ENCODE results near the gene PIM3. TPM values are rescaled to one million over a fixed set of nuclear protein-coding genes. Genes with fewer than 3 reads are reported as not detected.

Gene PIM3
- total and polyA plus RNA-seq, 4 experiments from 2014 or later, result 48.1 to 62.3 (median 54.2) TPM

GRCh38 chr22:49916831-49917230 is 43.7 kb upstream of the PIM3 start:
- ChIA-PET CTCF (ENCODE audit: partially characterized antibody) (interaction anchor here (1.0 to 1.1 kb wide), 2 partner anchors 62 to 149 kb away, joined by 3 to 4 read pairs; no protein-coding TSS in a partner anchor), POLR2A (ENCODE audit: partially characterized antibody) (interaction anchor here (0.6 to 2.1 kb wide), 8 partner anchors 9 to 149 kb away, joined by 3 to 8 read pairs (median 4); no protein-coding TSS in a partner anchor)
- intact Hi-C loops (cut with micrococcal nuclease), result no loop called here
- DNase-seq, result no peak
- Histone ChIP-seq H3K27ac (ENCODE audit: low read depth, low read length) (no peak overlapping the region), H3K4me1 (ENCODE audit: insufficient read depth, low read length) (peaks cover 25% of the 10 kb centered on the region), H3K27me3 (ENCODE audit: insufficient read depth, low read length) (no peaks in the 10 kb centered on the region), H3K36me3 (ENCODE audit: insufficient read depth, low read length) (peaks cover 26% of the 10 kb centered on the region), H3K9me3 (ENCODE audit: control insufficient read depth in 1 of 2, low read length in 2 of 2) (no peaks in the 10 kb centered on the region), H3K4me3 (ENCODE audit: low read length in 2 of 2) (peak overlapping the region in 1 of 2 donors; percentile 11)
- Mint-ChIP-seq H3K27me3 (no peaks in the 10 kb centered on the region), H3K4me1 (peaks cover 12 to 35% (median 21%) of the 10 kb centered on the region in 4 donors), H3K27ac (peak overlapping the region in 5 of 7 donors; percentile 79 to 98 (median 95)), H3K4me3 (peak overlapping the region; percentile 86 to 96 (median 94)), H3K9me3 (no peaks in the 10 kb centered on the region), H3K36me3 (peaks cover 4 to 22% of the 10 kb centered on the region in 2 donors)

- Histone ChIP-seq H3K36me3 (ENCODE audit: insufficient read depth, low read length) (peaks cover 14% of the 10 kb centered on the region), H3K27ac (ENCODE audit: low read depth, low read length) (peak within 1 kb of the TSS; percentile 88), H3K4me1 (ENCODE audit: insufficient read depth, low read length) (peaks cover 25% of the 10 kb centered on the region), H3K9me3 (ENCODE audit: control insufficient read depth in 1 of 2, low read length in 2 of 2) (no peaks in the 10 kb centered on the region), H3K4me3 (ENCODE audit: low read length in 2 of 2) (peak within 1 kb of the TSS; percentile 29 to 85), H3K27me3 (ENCODE audit: insufficient read depth, low read length) (no peaks in the 10 kb centered on the region)
- Mint-ChIP-seq H3K36me3 (peaks cover 0 to 17% of the 10 kb centered on the region in 2 donors), H3K27ac (peak within 1 kb of the TSS; percentile 79 to 98 (median 95)), H3K9me3 (no peaks in the 10 kb centered on the region), H3K4me3 (peak within 1 kb of the TSS; percentile 86 to 96 (median 94)), H3K4me1 (peaks cover 13 to 39% (median 22%) of the 10 kb centered on the region in 4 donors), H3K27me3 (no peaks in the 10 kb centered on the region)
- DNase-seq, result peak; percentile 95 to 97 (median 95)
- CTCF ChIA-PET (ENCODE audit: partially characterized antibody), result no interaction called here
- POLR2A ChIA-PET (ENCODE audit: partially characterized antibody), result interaction anchor here (0.7 to 2.1 kb wide), 12 partner anchors 9 to 150 kb away, joined by 3 to 8 read pairs (median 4); partner anchors contain the start of genes BRD1 and PIM3
- intact Hi-C loops (cut with micrococcal nuclease), result loop anchor here (1.0 to 2.0 kb wide), 3 partner anchors 18 to 91 kb away; partner anchors contain the start of genes BRD1 and ZBED4
Observed at GRCh38 chr22:49917974-49918910, 42.3 kb upstream of the PIM3 start, which contains the start of the genes ALG12 and CRELD2. ALG12 (minus strand) TSS chr22:49918438; CDS start chr22:49913765, 4,673 bp downstream. CRELD2 (plus strand) TSS chr22:49918634; CDS start chr22:49918770, 136 bp downstream.

GRCh38 chr22:49918911-49919881 is 41.4 kb upstream of the PIM3 start:
- Mint-ChIP-seq H3K27ac (peak overlapping the region; percentile 53 to 86 (median 71)), H3K4me3 (peak overlapping the region; percentile 76 to 85 (median 78)), H3K4me1 (peaks cover 14 to 43% (median 23%) of the 10 kb centered on the region in 4 donors), H3K9me3 (no peaks in the 10 kb centered on the region), H3K27me3 (no peaks in the 10 kb centered on the region), H3K36me3 (peaks cover 0 to 14% of the 10 kb centered on the region in 2 donors)
- POLR2A ChIA-PET (ENCODE audit: partially characterized antibody), result interaction anchor here (0.8 to 2.1 kb wide), 3 partner anchors 12 to 130 kb away, joined by 3 to 5 read pairs (median 4); no protein-coding TSS in a partner anchor
- peaks cover 12% of the 10 kb centered on the region for H3K36me3 ChIP-seq (ENCODE audit: insufficient read depth, low read length)
- H3K27me3 ChIP-seq (ENCODE audit: insufficient read depth, low read length), result no peaks in the 10 kb centered on the region
- peaks cover 25% of the 10 kb centered on the region for H3K4me1 ChIP-seq (ENCODE audit: insufficient read depth, low read length)
- H3K27ac ChIP-seq (ENCODE audit: low read depth, low read length), result peak overlapping the region; percentile 88
- peak overlapping the region; percentile 29 to 85 for H3K4me3 ChIP-seq (ENCODE audit: low read length in 2 of 2)
- DNase-seq, result no peak
- CTCF ChIA-PET (ENCODE audit: partially characterized antibody), result interaction anchor here (1.6 kb wide), 1 partner anchor 111 kb away, joined by 4 read pairs; no protein-coding TSS in a partner anchor
- H3K9me3 ChIP-seq (ENCODE audit: control insufficient read depth in 1 of 2, low read length in 2 of 2), result no peaks in the 10 kb centered on the region
- intact Hi-C loops (cut with micrococcal nuclease), result loop anchor here (1.0 to 2.0 kb wide), 3 partner anchors 17 to 92 kb away; partner anchors contain the start of genes BRD1 and ZBED4

GRCh38 chr22:49920859-49921258 is 39.7 kb upstream of the PIM3 start:
- Histone ChIP-seq H3K36me3 (ENCODE audit: insufficient read depth, low read length) (peaks cover 12% of the 10 kb centered on the region), H3K27ac (ENCODE audit: low read depth, low read length) (no peak overlapping the region), H3K27me3 (ENCODE audit: insufficient read depth, low read length) (no peaks in the 10 kb centered on the region), H3K9me3 (ENCODE audit: control insufficient read depth in 1 of 2, low read length in 2 of 2) (no peaks in the 10 kb centered on the region), H3K4me3 (ENCODE audit: low read length in 2 of 2) (no peak overlapping the region), H3K4me1 (ENCODE audit: insufficient read depth, low read length) (peaks cover 36% of the 10 kb centered on the region)
- H3K4me1 Mint-ChIP-seq, result peaks cover 21 to 58% (median 31%) of the 10 kb centered on the region in 4 donors
- intact Hi-C loops (cut with micrococcal nuclease), result no loop called here
- ChIA-PET CTCF (ENCODE audit: partially characterized antibody) (interaction anchor here (1.5 to 1.6 kb wide), 2 partner anchors 9 to 109 kb away, joined by 4 read pairs; no protein-coding TSS in a partner anchor), POLR2A (ENCODE audit: partially characterized antibody) (interaction anchor here (1.5 kb wide), 1 partner anchor 94 kb away, joined by 4 read pairs; no protein-coding TSS in a partner anchor)
- H3K9me3 Mint-ChIP-seq, result no peaks in the 10 kb centered on the region
- peak overlapping the region in 1 of 7 donors; percentile 64 for H3K27ac Mint-ChIP-seq
- peak overlapping the region in 5 of 8 donors; percentile 36 to 77 (median 44) for H3K4me3 Mint-ChIP-seq
- H3K27me3 Mint-ChIP-seq, result no peaks in the 10 kb centered on the region
- DNase-seq, result no peak
- peaks cover 0 to 18% of the 10 kb centered on the region in 2 donors for H3K36me3 Mint-ChIP-seq

- Mint-ChIP-seq H3K4me3 (peak overlapping the region in 1 of 8 donors; percentile 35), H3K36me3 (peaks cover 0 to 18% of the 10 kb centered on the region in 2 donors), H3K9me3 (no peaks in the 10 kb centered on the region), H3K27ac (no peak overlapping the region), H3K4me1 (peaks cover 24 to 59% (median 37%) of the 10 kb centered on the region in 4 donors), H3K27me3 (no peaks in the 10 kb centered on the region)
- no peak for DNase-seq
- Histone ChIP-seq H3K4me1 (ENCODE audit: insufficient read depth, low read length) (peaks cover 38% of the 10 kb centered on the region), H3K9me3 (ENCODE audit: control insufficient read depth in 1 of 2, low read length in 2 of 2) (no peaks in the 10 kb centered on the region), H3K36me3 (ENCODE audit: insufficient read depth, low read length) (peaks cover 12% of the 10 kb centered on the region), H3K4me3 (ENCODE audit: low read length in 2 of 2) (no peak overlapping the region), H3K27me3 (ENCODE audit: insufficient read depth, low read length) (no peaks in the 10 kb centered on the region), H3K27ac (ENCODE audit: low read depth, low read length) (no peak overlapping the region)
- intact Hi-C loops (cut with micrococcal nuclease), result no loop called here
- CTCF ChIA-PET (ENCODE audit: partially characterized antibody), result interaction anchor here (1.3 kb wide), 1 partner anchor 154 kb away, joined by 3 read pairs; no protein-coding TSS in a partner anchor
- POLR2A ChIA-PET (ENCODE audit: partially characterized antibody), result interaction anchor here (1.5 kb wide), 1 partner anchor 95 kb away, joined by 4 read pairs; no protein-coding TSS in a partner anchor
Observed at GRCh38 chr22:49921508-49922278, 38.9 kb upstream of the PIM3 start.

GRCh38 chr22:49922484-49922883 is 38.1 kb upstream of the PIM3 start:
- no peaks in the 10 kb centered on the region for H3K27me3 Mint-ChIP-seq
- intact Hi-C loops (cut with micrococcal nuclease), result no loop called here
- H3K36me3 ChIP-seq (ENCODE audit: insufficient read depth, low read length), result peaks cover 12% of the 10 kb centered on the region
- POLR2A ChIA-PET (ENCODE audit: partially characterized antibody), result no interaction called here
- no peaks in the 10 kb centered on the region for H3K27me3 ChIP-seq (ENCODE audit: insufficient read depth, low read length)
- no peaks in the 10 kb centered on the region for H3K9me3 Mint-ChIP-seq
- no peak for DNase-seq
- H3K4me3 Mint-ChIP-seq, result no peak overlapping the region
- no peaks in the 10 kb centered on the region for H3K9me3 ChIP-seq (ENCODE audit: control insufficient read depth in 1 of 2, low read length in 2 of 2)
- CTCF ChIA-PET (ENCODE audit: partially characterized antibody), result interaction anchor here (1.3 kb wide), 1 partner anchor 155 kb away, joined by 3 read pairs; no protein-coding TSS in a partner anchor
- peaks cover 22 to 58% (median 36%) of the 10 kb centered on the region in 4 donors for H3K4me1 Mint-ChIP-seq
- no peak overlapping the region for H3K27ac Mint-ChIP-seq
- no peak overlapping the region for H3K4me3 ChIP-seq (ENCODE audit: low read length in 2 of 2)
- H3K36me3 Mint-ChIP-seq, result peaks cover 0 to 18% of the 10 kb centered on the region in 2 donors
- no peak overlapping the region for H3K27ac ChIP-seq (ENCODE audit: low read depth, low read length)
- H3K4me1 ChIP-seq (ENCODE audit: insufficient read depth, low read length), result peaks cover 30% of the 10 kb centered on the region
